Suppressor macrophage treated with lipopolysaccharide for 1 hour (primary cell): ENCODE data around the gene TCP11X2.
"Not testable (repeated sequence)": the region's sequence is repeated elsewhere in the genome, so short reads cannot be mapped to it uniquely, and the experiment has no call there.

ENCODE experiments used
- DNase-seq, 3 donors: peaks; one replicate each; pipeline ENCODE4 v3.0.0-alpha.2; 2020 to 2022

TCP11X2 gene

DNA sequence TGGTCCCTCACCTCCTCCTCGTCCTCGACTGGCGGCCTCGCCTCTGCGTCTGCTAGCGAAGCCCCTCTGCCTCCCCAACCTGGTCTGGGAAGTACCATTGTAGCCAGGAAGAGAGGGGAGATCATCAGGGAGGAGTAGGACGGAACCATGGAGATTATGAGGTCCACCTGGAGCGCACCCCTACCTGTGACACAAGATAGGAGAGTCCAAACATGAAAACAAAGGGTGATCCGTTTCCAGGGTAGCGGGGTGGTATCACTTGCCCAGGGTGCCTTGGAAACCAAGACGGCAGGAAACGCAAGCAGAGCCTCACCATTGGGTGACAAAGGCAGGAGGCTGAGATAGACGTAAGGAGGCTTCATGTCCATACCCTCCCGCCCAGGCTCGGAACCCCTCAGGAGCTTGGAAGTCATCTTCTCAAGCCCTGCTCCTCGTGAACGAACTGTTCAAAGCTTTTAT is at the start of gene TCP11X2:
Gene TCP11X2, minus strand, starts transcription at position 51 of the 459 bp plus-strand sequence.
- not testable (repeated sequence) for DNase-seq

DNA sequence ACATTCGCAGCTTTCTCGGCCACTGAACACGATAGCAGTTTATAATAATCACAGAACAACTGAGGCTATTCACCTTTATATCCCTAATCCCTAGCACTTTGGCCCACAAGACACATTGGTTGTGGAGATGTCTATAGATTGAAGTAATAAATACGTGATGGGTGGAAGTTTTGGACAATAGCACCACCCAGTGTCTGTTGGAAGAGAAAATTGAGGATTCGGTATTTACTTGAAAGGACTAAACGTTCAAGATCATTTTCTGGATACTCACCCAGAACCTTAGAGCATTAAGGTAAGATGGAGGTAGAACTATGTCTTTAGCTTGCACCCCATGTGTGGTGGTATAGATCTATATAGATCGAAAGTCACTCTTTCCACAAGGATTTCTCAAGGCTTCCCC is 45.7 kb upstream of the TCP11X2 start:
- peak in 2 of 3 donors; percentile 0 to 18 for DNase-seq

DNA sequence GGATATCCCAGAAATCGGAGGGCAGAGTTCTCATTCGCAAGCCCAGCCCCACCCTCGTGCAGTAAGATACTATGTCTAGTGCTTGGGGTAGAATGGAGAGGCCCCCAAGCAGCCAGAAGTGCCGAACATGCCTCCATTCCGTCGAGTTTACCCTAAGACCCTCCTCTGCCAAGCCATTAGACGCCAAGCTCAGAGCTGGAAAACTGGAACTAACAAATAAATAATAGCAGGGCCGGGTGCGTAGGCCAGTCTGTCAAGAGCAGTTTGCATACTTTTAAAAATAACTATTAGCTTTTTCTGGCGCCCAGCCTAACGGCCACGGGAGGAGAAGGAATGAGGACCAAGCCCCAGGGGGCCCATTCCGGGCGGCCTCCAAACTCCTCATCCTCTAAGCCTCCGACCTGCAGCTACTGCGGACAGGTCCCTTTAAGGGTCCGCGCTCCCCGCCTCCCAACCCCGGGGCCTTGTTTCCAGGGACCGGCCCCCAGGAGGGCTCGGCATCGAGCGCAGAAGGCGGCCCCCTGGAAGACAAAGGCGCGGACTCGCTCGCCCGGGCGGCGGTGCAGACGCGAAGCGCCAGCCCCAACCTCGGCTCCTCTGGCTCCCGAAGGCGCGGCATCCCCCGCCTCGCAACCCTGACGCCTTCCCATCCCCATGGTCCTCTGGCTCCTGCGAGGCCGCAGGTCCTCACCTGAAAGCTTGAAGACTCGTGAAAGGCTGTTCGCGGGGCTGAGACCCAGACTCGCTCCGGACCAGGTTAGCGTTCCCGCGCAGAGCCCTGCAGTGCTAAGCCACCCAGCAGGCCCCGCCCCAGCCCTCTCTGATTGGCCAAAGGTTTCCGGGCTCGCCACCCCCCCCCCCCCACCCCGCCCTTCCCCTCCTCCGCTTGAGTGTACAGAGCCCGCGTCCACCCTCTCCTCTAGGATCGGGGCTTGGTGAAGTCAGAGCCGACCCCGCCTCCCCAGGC is 44.6 kb upstream of the TCP11X2 start, which contains the start of gene TMSB15A:
Gene TMSB15A, minus strand, starts transcription at position 765 of the 967 bp plus-strand sequence.
- peak; percentile 24 to 68 (median 39) for DNase-seq

DNA sequence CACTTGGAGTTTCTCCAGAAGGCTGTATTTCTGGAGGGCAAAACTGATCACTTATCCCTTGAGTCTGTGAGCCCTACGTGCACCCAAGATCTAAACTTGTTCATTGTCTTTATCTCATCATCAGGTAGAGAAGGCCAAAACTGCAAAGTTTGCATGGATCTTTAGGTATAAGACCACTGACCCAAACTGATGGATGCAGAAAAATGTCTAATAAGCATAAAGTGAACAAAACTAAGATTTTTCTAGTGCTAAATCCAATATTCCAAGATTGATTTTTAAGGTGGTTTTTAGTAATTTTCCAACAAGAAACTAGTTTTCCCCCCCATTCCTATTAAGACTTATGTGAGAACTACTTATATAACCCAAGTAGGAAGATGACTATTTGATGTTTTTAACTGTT is 42.9 kb upstream of the TCP11X2 start:
- DNase-seq = no peak

DNA sequence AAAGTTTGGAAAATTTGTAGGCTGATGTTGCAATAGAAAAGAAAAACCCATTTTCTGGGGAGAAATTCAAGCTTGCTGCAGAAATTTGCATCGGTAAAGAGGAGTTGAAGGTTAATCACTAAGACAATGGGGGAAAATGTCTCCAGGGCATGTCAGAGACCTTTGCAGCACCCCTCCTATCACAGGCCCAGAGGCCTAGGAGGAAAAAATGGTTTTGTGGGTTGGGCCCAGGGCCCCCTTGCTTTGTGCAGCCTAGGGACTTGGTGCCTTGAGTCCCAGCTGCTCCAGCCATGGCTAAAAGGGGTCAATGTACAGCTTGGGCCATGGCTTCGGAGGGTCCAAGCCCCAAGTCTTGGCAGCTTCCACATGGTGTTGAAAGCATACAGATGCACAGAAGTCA is 27.1 kb upstream of the TCP11X2 start:
- no peak for DNase-seq

DNA sequence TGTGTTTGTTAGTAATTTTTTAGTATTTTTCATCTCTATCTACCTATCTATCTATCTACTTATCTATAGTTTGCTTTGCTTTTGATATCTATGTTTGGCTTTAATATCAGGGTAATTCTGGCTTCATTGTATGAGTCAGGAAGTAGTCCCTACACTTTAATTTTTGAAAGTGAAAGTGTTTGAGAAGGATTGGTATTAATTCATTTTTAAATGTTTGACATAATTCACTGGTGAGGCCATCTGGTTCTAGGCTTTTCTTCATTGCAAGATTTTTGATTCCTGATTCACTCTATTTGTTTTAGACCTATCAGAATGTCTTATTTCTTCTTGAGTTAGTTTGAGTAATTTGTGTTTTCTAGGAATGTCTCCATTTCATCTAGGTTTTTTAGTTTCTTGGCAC is 20.2 kb upstream of the TCP11X2 start:
- DNase-seq = no peak

DNA sequence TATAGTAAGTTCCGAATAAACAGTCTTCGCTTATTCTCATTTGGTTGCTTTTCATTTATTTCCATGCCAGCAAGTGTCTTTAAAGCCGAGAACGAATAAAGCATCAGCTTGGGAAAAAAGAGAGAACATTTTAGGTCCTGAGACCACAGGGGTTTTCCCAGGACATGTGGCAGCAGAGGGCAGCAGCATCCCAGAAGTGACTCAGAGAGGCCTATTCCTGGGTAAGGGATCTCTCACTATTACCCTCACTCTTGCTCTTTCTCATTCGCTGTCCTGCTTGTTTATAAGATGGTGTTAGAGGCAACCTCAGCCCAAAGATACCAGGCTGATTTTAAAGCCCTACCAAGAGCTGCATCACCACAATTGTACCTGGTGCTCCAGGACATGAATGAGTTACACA is 7.2 kb upstream of the TCP11X2 start:
- DNase-seq = not testable (repeated sequence)

DNA sequence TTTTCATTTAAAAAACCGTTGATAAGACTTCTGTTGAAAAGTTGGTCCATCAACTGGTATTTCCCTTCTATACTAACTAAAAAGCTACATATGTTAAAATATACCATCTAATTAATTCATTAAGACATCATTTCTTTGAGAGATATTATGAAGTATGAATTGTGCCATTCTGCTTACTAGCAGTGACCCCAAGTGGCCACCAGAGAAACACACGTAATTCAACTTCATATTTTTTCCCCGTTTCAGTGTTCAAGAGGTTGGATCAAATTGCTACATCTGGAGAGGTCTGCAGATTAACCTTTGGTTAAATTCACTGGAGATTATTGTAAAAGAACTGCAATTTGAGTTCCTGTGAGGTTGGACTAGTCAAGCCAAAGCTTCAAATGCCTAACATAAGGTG is 1.4 kb downstream of the TCP11X2 start:
- not testable (repeated sequence) for DNase-seq

DNA sequence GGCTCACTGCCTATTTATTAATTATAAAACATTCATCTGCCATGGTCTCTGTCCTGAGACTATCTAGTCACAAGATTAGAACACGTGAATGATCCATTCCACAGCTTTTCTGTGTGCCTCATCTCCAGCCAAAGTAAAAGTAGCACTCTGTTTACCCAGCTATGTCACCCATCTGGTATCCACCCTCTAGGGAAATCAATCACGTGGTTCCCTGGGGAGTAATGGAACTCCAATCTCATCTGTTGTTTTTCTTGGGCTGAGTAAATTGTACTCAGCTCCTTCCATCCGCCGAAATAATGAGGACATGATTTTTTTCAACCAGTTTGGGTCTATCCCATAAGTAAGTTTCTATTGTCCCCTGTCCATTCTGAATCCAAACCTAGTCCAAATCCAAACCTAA is 13.0 kb downstream of the TCP11X2 start:
- DNase-seq = not testable (repeated sequence)

DNA sequence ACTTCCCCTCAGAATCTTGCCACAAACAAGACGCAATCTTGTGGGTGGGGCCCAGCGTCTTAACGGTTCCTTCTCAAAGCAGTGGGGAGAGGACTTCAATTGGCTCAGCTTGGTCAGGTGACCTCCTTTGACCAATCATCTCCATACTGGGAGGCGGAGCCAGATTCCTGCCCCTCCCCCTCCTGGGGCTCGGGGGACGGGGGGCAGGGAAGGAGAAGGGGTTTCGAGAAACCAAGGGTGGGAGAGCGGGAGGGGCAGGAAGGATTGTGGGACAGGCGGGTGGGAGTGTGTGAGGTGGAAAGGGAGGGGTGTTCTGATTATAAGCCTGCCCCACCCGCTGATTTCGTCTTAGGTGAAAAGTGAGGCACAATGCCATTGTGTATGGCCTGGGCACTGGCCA is 31.7 kb downstream of the TCP11X2 start, which contains the start of gene NXF2B:
Gene NXF2B, minus strand, starts transcription at position 101 of the 400 bp plus-strand sequence. CDS start 59,972 bp downstream, outside the sequence.
- DNase-seq = not testable (repeated sequence)

DNA sequence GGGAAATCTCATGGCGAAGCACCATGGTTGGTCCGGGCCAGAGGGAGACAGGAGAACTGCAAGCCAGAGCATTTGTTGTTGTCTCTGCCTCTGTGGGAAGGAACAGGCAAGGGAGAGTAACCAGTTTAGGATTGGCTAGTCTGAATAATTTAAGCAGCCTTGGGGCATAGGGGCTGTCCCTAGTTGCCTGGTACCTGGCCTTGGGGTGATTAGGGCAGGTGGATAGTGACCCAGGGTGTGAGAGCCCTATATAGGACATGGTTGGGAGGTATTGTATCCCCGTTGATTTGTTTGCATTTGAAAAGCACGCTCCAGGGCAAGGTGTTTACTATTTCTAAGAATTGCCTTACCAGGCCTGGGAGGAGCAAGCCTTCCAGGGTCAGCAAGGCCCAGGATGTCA is 57.1 kb downstream of the TCP11X2 start:
- not testable (repeated sequence) for DNase-seq
